ENCODE results near the gene ESR1.

The ESR1 gene

DNA sequence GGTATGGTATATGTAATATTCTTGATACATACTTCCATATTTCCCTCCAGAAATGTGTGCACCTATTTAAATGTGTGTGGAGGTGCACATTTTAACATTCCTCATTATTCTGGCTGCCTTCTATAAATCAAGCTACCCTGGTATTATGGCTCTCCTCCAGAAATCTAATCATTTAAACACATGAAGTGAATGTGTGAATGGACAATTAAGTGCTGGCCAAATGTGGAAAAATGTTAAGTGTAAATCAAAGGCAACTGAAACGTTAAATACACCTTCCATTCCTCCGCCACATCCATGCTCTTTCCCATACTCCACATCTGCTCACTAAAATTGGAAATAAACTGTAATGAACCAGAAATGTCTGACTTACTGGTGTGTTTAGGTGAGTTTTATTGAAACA is 24.9 kb upstream of the ESR1 start:
- no peaks in the 10 kb centered on the region for H3F3A ChIP-seq (ENCODE audit: control insufficient read depth, insufficient read depth)
- no peaks in the 10 kb centered on the region for H3K36me3 ChIP-seq (ENCODE audit: control insufficient read depth, low read length)
- no peak overlapping the region for H3K27ac ChIP-seq (ENCODE audit: low read depth, low read length)
- no peak overlapping the region for H3K4me2 ChIP-seq (ENCODE audit: low read length)
- H3K79me2 ChIP-seq (ENCODE audit: control insufficient read depth, low read length), result no peaks in the 10 kb centered on the region
- no peaks in the 10 kb centered on the region for H3K4me1 ChIP-seq (ENCODE audit: control insufficient read depth, low read length)
- no peaks in the 10 kb centered on the region for H3K9me3 ChIP-seq (ENCODE audit: control insufficient read depth, insufficient read depth, low read length)
- no peak overlapping the region for H3K4me3 ChIP-seq (ENCODE audit: low read length)
- H4K20me1 ChIP-seq (ENCODE audit: control insufficient read depth, insufficient read depth, low read depth, low read length), result no peaks in the 10 kb centered on the region
- no peak for TF ChIP-seq EZH2phosphoT487 (IDR thresholded peaks at IDR 0.05; ENCODE audit: borderline replicate concordance, low read length)
- TF ChIP-seq, protein P1, sequence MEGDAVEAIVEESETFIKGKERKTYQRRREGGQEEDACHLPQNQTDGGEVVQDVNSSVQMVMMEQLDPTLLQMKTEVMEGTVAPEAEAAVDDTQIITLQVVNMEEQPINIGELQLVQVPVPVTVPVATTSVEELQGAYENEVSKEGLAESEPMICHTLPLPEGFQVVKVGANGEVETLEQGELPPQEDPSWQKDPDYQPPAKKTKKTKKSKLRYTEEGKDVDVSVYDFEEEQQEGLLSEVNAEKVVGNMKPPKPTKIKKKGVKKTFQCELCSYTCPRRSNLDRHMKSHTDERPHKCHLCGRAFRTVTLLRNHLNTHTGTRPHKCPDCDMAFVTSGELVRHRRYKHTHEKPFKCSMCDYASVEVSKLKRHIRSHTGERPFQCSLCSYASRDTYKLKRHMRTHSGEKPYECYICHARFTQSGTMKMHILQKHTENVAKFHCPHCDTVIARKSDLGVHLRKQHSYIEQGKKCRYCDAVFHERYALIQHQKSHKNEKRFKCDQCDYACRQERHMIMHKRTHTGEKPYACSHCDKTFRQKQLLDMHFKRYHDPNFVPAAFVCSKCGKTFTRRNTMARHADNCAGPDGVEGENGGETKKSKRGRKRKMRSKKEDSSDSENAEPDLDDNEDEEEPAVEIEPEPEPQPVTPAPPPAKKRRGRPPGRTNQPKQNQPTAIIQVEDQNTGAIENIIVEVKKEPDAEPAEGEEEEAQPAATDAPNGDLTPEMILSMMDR (IDR thresholded peaks at IDR 0.05; ENCODE audit: low read depth, low read length, poor library complexity, severe bottlenecking), result no peak
- no peaks in the 10 kb centered on the region for H3K9me2 ChIP-seq (replicated peaks; ENCODE audit: control insufficient read depth, low read length)
- peaks cover 3% of the 10 kb centered on the region; the same call in 1 of the 2 replicates for H3K27me3 ChIP-seq (ENCODE audit: control insufficient read depth, low read length)

DNA sequence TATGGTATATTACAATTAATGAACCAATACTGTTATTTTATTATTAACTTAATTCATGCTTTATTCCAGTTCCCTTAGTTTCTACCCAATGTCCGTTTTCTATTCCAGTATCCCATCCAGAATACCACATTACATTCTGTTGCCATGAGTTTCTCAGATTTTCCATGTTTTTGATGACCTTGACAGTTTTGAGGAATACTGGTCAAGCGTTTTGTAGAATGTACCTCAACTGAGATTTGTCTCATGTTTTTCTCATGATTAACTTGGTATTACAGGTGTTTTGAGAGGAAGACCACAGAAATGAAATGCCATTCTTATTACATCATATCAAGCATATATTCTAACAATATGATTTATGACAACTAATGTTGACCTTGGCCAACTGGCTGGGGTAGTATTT is 23.8 kb upstream of the ESR1 start:
- H3K4me2 ChIP-seq (ENCODE audit: low read length), result no peak overlapping the region
- TF ChIP-seq, protein P1 (IDR thresholded peaks at IDR 0.05; ENCODE audit: low read depth, low read length, poor library complexity, severe bottlenecking), result no peak
- no peak for TF ChIP-seq EZH2phosphoT487 (IDR thresholded peaks at IDR 0.05; ENCODE audit: borderline replicate concordance, low read length)
- H3K4me3 ChIP-seq (ENCODE audit: low read length), result no peak overlapping the region
- no peaks in the 10 kb centered on the region for H3K9me3 ChIP-seq (ENCODE audit: control insufficient read depth, insufficient read depth, low read length)
- H3F3A ChIP-seq (ENCODE audit: control insufficient read depth, insufficient read depth), result no peaks in the 10 kb centered on the region
- H3K27ac ChIP-seq (ENCODE audit: low read depth, low read length), result no peak overlapping the region
- H3K9me2 ChIP-seq (replicated peaks; ENCODE audit: control insufficient read depth, low read length), result no peaks in the 10 kb centered on the region
- no peaks in the 10 kb centered on the region for H3K36me3 ChIP-seq (ENCODE audit: control insufficient read depth, low read length)
- no peaks in the 10 kb centered on the region for H3K4me1 ChIP-seq (ENCODE audit: control insufficient read depth, low read length)
- H3K79me2 ChIP-seq (ENCODE audit: control insufficient read depth, low read length), result no peaks in the 10 kb centered on the region
- H3K27me3 ChIP-seq (ENCODE audit: control insufficient read depth, low read length), result peaks cover 3% of the 10 kb centered on the region; the same call in 1 of the 2 replicates
- H4K20me1 ChIP-seq (ENCODE audit: control insufficient read depth, insufficient read depth, low read depth, low read length), result no peaks in the 10 kb centered on the region

DNA sequence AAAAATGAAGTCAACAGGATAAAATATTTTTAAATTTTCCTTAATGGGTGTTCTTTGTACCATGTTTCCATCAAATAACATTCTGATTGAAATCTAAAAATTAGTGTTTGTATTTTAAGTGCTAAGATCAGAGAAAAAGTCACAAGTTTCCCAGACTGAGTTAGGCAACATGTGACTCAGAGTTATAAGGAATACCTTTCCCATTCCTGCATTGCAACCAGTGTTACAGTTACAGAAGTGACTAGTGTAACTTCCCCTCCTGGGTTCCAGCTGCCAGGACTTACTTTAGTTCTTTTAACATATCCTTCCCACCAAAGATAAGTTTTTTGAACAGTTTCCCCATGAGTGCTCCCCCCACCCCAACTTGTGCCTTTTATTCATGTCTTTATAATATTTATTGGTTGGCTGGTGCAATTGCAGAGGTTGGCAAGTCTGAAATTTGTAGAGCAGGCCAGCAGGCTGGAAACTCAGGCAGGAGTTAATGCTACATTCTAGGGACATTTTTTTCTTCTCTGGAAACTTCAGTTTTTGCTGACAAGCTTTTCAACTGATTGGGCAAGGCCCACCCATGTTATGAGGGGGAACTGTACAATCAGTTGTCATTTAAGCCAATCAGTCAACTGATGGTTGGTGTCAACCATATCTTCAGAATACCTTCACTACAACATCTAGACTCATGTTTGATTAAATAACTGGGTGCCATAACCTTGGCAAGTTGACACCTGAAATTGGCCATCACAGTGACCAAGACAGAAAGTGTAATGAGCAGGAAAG is 22.9 kb upstream of the ESR1 start:
- TF ChIP-seq, protein P1 (IDR thresholded peaks at IDR 0.05; ENCODE audit: low read depth, low read length, poor library complexity, severe bottlenecking), result no peak
- no peak for TF ChIP-seq EZH2phosphoT487 (IDR thresholded peaks at IDR 0.05; ENCODE audit: borderline replicate concordance, low read length)
- Histone ChIP-seq H3K4me3 (ENCODE audit: low read length) (no peak overlapping the region), H3K79me2 (ENCODE audit: control insufficient read depth, low read length) (no peaks in the 10 kb centered on the region), H3K9me2 (replicated peaks; ENCODE audit: control insufficient read depth, low read length) (no peaks in the 10 kb centered on the region), H3F3A (ENCODE audit: control insufficient read depth, insufficient read depth) (no peaks in the 10 kb centered on the region), H4K20me1 (ENCODE audit: control insufficient read depth, insufficient read depth, low read depth, low read length) (no peaks in the 10 kb centered on the region), H3K4me2 (ENCODE audit: low read length) (no peak overlapping the region), H3K9me3 (ENCODE audit: control insufficient read depth, insufficient read depth, low read length) (no peaks in the 10 kb centered on the region), H3K27me3 (ENCODE audit: control insufficient read depth, low read length) (peaks cover 3% of the 10 kb centered on the region; the same call in 1 of the 2 replicates), H3K36me3 (ENCODE audit: control insufficient read depth, low read length) (no peaks in the 10 kb centered on the region), H3K4me1 (ENCODE audit: control insufficient read depth, low read length) (no peaks in the 10 kb centered on the region), H3K27ac (ENCODE audit: low read depth, low read length) (no peak overlapping the region)

Measured in DOHH2 (cell line).